ENCODE results near the gene TXNRD1.

- TF ChIP-seq ZBTB48 (tag by site-specific recombination; IDR thresholded peaks at IDR 0.05) (no peak), SETDB1 (IDR thresholded peaks at IDR 0.05; ENCODE audit: insufficient read length, low read length) (no peak), ZNF24 (tag by site-specific recombination; IDR thresholded peaks at IDR 0.05) (no peak), CTCF (tag by site-specific recombination; IDR thresholded peaks at IDR 0.05) (no peak)
These were observed at the start of gene TXNRD1 for GRCh38 chr12:104215638-104216297.
